ENCODE data around the gene RSPH9.
A peak's percentile ranks its signal among the peaks of the same experiment; 100 is the strongest.

The RSPH9 gene

DNA sequence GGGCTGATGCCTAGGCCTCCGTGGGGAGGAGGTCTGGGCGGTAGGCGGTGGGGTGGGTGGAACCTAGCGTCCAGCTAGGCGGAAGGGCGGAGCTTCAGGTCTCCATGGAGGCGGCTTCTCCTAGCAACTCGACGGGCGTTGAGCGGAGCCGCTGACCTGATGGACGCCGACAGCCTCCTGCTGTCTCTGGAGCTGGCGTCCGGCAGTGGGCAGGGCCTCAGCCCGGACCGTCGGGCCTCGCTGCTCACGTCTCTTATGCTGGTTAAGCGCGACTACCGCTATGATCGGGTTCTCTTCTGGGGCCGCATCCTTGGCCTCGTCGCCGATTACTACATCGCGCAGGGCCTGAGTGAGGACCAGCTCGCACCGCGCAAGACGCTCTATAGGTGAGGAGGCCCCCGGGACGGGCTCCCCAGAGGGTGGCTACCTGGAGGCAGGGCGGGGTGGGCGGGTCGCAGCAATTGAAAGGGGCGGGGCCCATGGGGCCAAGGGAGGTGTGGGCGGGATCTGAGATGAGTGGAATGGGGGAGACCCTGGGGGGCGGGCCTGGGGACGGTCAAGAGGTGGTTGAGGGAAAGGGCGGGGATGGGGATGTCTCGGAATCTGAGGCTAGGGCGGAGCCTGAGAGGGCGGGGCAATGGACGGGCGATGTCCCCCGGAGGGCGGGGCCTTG is at the start of gene RSPH9:
TSS of gene RSPH9 (plus strand) at position 97 of the 673 bp plus-strand sequence. CDS start at position 160, 63 bp downstream.
- DNase-seq (ENCODE audit: low read depth in 4 of 4, low spot score in 1 of 4), result peak in 3 of 4 experiments; percentile 27 to 67 (median 52)

GRCh38 chr6:43600595-43600994 is 44.2 kb upstream of the RSPH9 start:
- no peak for DNase-seq (ENCODE audit: low read depth in 4 of 4, low spot score in 1 of 4)

- no peak for DNase-seq (ENCODE audit: low read depth in 4 of 4, low spot score in 1 of 4)
Measured at GRCh38 chr6:43604174-43604573, 40.7 kb upstream of the RSPH9 start.

GRCh38 chr6:43606019-43606418 is 38.8 kb upstream of the RSPH9 start:
- DNase-seq (ENCODE audit: low read depth in 4 of 4, low spot score in 1 of 4), result no peak

- peak; percentile 29 to 38 (median 33) for DNase-seq (ENCODE audit: low read depth in 4 of 4, low spot score in 1 of 4)
Measured at GRCh38 chr6:43608310-43608763, 36.5 kb upstream of the RSPH9 start.

DNA sequence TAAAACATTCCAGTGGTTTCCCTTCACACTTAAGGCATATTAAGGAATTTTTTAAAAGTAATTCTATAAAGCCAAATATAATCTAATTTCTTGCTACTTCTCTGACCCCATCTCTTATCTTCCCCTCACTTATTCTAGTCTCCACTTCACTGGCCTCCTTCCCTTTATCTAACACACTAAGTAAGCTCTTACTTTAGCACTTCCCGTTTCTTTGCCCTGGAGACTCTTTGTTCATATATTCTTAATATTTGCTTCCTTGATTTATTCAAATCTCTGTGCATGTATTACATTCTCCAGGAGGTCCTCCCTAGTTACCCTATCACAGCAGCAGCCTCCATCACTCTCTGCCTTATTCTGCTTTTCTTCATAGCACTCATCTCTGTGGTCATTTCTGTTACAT is 36.0 kb upstream of the RSPH9 start:
- no peak for DNase-seq (ENCODE audit: low read depth in 4 of 4, low spot score in 1 of 4)

DNA sequence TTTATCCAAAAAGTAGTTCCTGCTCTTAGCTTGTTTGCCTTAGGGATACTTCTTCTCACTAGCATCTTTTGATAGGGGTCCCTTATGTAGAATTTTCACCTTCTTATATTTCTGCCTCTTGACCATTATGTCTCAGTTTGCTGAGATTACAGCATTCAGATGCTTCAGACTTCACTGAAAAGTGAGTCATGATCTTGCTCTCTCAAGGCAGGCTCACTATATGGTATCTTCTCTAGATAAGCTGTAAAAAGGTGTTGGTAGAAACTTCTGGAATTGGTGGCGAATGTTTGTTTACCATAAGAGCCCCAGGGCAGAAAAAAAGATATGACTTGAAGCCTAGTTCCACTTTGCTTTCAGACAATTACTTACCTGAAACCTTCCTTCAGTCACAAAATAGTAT is 35.4 kb upstream of the RSPH9 start:
- no peak for DNase-seq (ENCODE audit: low read depth in 4 of 4, low spot score in 1 of 4)

- no peak for DNase-seq (ENCODE audit: low read depth in 4 of 4, low spot score in 1 of 4)
Measured at GRCh38 chr6:43610431-43610830, 34.4 kb upstream of the RSPH9 start.

DNA sequence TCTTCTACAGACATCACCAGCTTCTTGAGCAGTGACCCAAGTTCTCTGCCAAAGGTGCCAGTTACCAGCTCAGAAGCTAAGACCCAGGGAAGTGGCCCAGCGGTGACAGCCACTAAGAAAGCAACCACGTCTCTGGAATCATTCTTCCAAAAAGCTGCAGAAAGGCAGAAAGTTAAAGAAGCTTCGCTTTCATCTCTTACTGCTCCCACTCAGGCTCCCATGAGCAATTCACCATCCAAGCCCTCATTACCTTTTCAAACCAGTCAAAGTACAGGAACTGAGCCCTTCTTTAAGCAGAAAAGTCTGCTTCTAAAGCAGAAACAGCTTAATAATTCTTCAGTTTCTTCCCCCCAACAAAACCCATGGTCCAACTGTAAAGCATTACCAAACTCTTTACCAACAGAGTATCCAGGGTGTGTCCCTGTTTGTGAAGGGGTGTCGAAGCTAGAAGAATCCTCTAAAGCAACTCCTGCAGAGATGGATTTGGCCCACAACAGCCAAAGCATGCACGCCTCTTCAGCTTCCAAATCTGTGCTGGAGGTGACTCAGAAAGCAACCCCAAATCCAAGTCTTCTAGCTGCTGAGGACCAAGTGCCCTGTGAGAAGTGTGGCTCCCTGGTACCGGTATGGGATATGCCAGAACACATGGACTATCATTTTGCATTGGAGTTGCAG is 31.0 kb upstream of the RSPH9 start:
- no peak for DNase-seq (ENCODE audit: low read depth in 4 of 4, low spot score in 1 of 4)

DNA sequence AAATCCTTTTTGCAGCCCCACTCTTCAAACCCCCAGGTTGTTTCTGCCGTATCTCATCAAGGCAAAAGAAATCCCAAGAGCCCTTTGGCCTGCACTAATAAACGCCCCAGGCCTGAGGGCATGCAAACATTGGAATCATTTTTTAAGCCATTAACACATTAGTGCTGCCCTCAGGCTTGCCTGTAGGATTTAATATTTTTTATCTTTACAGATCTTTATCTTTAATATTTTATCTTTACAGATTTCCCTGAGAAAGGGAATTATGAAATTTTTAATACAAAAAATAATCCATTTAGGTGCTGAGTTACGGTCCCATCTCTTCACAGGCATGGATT is 30.5 kb upstream of the RSPH9 start:
- no peak for DNase-seq (ENCODE audit: low read depth in 4 of 4, low spot score in 1 of 4)

GRCh38 chr6:43616725-43617472 is 27.9 kb upstream of the RSPH9 start:
- DNase-seq (ENCODE audit: low read depth in 4 of 4, low spot score in 1 of 4), result no peak

DNA sequence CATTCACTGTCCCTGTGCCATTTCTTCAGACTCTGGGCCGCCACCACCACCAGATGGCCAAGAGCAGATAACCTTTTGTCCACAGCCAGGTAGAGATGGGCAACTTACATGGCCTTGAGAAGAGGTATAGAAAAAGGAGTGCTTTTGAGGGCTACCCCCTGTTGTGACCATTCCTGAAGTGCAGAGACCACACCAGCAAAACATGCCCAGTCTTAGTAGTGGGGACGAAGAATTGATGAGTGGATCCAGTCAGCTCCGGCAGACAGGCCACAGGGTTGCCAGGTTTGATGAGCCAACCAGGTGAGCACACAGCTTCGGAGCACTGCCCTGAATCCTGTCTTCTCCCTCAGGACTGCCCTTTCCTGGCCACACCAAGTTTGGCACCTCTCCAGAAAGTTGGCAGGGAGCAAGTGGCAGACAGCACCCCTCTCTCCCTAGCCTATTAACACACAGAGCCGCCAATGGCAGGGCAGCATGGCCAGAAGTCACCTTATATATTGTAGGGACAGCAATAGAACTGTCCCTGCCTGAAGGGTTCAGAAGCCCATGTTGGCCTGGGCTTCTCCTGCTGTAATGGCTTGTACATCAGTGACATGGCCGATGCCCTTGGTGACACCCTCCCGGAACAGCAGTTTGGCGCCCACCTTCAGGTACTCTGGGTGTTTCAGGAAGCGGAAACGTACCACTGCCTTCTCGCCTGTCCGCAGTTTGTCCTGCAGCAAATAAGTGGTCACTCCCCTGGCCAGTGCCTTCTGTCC is 23.6 kb upstream of the RSPH9 start:
- no peak for DNase-seq (ENCODE audit: low read depth in 4 of 4, low spot score in 1 of 4)

DNA sequence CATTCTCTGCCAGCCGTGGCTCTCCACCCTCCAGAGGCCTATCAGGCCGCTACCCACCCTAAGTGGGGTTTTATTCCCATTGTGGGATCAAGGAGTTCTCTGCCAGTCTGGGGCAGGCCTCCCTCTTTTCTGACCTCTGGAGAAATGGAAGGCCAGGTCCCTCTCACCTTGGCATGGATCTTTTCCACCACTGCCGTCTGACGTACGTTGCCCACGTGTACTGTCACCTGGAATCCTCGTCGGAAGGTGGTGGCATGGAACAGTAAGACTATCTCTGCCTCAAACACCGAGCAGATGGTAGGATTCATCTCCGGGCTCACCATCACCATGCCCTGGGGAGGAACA is 23.0 kb upstream of the RSPH9 start:
- no peak for DNase-seq (ENCODE audit: low read depth in 4 of 4, low spot score in 1 of 4)

- no peak for DNase-seq (ENCODE audit: low read depth in 4 of 4, low spot score in 1 of 4)
Measured at GRCh38 chr6:43622541-43622940, 22.3 kb upstream of the RSPH9 start.

DNA sequence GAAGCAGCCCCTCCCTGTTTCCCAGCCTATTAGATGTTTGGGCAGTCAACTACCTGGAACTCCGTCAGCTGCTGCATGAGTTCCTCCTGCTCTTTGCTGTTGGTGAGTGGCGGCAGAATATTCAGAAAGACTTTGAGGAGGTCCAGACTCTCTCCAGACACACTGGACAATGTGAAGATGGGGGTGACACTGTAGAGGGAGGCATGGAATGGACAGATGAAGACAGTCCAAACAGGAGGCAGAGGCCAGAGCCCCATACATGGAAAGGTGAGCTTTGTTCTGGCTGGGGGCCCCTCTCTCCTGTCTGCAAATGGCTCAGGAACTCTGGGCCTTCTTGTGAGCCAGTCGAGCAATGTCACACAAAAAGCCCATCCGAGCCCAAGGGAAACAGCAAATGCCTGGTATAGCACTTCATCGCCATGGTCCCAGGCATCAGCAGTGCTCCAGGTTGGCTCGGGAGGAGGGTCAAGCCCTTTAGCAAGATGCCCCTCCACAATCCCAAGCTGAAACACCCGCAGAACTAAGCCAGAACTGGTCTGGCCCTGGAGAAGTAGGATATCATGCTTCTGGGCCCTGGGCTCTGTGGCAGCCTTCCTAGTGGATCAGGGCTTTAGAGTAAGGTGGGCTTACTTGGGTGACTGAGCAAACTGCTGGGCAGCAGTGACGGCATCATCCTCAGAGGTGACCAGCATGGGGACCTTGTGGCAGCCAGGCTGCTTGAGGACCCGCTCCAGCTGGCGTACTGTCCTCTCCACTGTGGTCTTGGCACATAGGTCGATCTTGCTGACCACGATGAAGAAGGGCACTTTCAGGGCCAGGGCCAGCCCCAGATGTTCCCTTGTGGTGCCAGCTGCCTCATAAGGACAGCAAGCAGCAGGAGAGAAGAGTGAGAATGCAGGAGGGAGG is 20.7 kb upstream of the RSPH9 start:
- no peak for DNase-seq (ENCODE audit: low read depth in 4 of 4, low spot score in 1 of 4)

DNA sequence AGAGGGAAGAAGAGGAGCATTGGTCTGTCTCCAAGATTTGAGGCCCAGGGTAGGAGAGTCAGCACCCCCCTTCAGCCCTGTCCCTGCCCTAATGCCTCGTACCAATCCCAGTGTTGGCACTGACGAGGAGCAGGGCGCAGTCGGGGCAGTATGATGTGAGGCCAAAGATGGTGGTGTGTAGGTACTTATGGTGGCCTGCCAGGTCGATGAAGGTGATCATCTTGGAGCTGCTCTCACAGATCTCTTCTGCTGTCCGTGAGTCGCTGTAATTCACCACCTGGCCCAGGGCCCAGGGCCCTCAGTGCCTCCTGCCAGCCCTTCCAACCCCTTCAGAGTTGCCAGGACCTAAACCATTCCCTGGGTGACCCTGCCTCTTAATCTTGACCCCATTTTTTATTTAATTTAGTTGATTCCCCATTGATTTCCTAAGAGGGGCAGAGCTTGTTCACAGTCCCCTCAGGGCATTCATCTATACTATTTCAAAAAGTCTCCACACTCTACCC is 20.0 kb upstream of the RSPH9 start:
- no peak for DNase-seq (ENCODE audit: low read depth in 4 of 4, low spot score in 1 of 4)

DNA sequence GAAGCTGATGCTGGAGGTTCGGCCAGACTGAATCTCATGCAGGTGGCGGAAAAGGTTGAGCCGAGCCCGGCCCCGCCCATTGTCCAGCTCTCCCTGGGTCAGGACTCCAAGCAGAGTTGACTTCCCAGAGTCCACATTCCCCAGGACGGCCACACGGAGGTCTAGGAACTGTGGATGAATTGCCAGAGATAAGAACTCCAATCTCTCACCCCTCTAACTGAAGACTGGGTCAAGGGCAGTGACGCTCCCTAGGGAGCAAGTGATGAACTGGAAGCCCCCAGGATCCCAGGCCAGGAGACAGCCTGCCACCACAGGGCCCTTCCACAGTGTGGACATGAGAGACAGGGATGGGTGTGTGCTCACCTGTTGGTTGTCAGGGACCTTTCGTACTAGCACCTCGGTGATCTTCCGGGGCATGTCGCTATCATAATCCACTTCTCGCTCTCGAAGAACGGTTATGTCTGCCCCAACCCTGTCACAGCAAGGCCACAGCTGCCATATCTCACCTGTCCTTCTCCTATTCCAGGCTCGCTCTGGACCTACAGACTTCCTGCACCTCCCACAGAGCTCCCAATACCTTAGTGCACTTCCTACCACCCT is 19.3 kb upstream of the RSPH9 start:
- DNase-seq (ENCODE audit: low read depth in 4 of 4, low spot score in 1 of 4), result no peak

GRCh38 chr6:43627008-43627825 is 17.6 kb upstream of the RSPH9 start:
- no peak for DNase-seq (ENCODE audit: low read depth in 4 of 4, low spot score in 1 of 4)
